GM12892 (cell line): ENCODE data around the gene SNRPF.

Experiments
- POLR2A ChIP-seq: IDR thresholded peaks from 2 replicates; pipeline ENCODE4 v1.6.1; 2011; ENCODE audit warnings: low read depth, low read length, control low read depth
- POLR2AphosphoS5 ChIP-seq: IDR thresholded peaks from 2 replicates; pipeline ENCODE4 v1.6.1; 2011; ENCODE audit warnings: low read depth, low read length, control low read depth
- TAF1 ChIP-seq: IDR thresholded peaks from 2 replicates; pipeline ENCODE4 v1.6.1; 2011; ENCODE audit warnings: low read depth, mild to moderate bottlenecking, control low read depth, low read length, borderline replicate concordance

DNA sequence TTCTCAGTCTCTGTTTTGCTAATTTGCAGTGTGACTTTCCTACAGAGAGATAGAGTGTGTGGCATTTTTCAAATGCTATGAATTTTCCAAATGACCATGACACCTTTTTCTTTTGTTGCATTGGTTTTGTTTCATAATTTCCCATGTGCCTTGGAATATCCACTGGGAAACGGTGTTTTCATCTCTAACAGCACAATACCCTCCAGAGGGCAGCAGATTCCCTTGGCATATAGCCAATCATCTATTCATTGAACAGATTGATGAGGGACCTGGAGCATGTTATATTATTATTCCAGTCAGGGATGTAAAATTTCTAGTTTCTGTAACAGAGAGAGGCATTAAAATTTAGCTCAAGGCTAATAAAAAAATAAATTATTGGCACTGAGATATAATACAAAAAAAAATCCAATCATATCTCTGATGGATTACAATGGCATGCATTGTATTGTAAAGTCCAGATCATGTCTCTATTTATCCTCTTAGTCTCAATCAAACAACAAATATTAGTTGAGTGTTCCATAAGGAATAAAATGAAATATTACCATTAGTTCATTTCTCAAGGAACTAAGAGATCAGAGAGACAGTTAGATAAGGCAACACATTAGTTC lies 38.6 kb upstream of the SNRPF start:
- no peak for TF ChIP-seq POLR2A
- TF ChIP-seq POLR2AphosphoS5: no peak
- TF ChIP-seq TAF1: no peak
